SK-N-MC (cell line): ENCODE results near the gene SEC23A.
"Not testable (repeated sequence)": the region's sequence is repeated elsewhere in the genome, so short reads cannot be mapped to it uniquely, and the experiment has no call there.

Experiments
- DNase-seq: peaks from one replicate; pipeline ENCODE4 v3.0.0-alpha.2; 2011; ENCODE audit warnings: low read depth, low spot score
- H3K27ac ChIP-seq: fragments of 200-600 bp; sonication (generic); 2 replicates; pipeline ENCODE4 v1.5.1; 2016; ENCODE audit warnings: mixed run types
- H3K36me3 ChIP-seq: fragments of 200-600 bp; sonication (generic); 2 replicates; pipeline ENCODE4 v1.6.1; 2017; ENCODE audit warnings: antibody characterized with exemption, low read length, mixed read lengths; ENCODE audit not compliant: insufficient read depth
- H3K4me3 ChIP-seq: fragments of 200-600 bp; sonication (generic); 2 replicates; pipeline ENCODE4 v1.5.1; 2016
- H3K9ac ChIP-seq: fragments of 200-600 bp; sonication (generic); 2 replicates; pipeline ENCODE4 v1.8.0; 2017; ENCODE audit warnings: mixed run types, mixed read lengths; ENCODE audit not compliant: insufficient read length
- H3K9me3 ChIP-seq: fragments of 200-600 bp; sonication (generic); 2 replicates; pipeline ENCODE4 v1.6.1; 2017; ENCODE audit warnings: low read depth, mild to moderate bottlenecking, antibody characterized with exemption, low read length, moderate library complexity, mixed read lengths
- EZH2 ChIP-seq: fragments of 200-600 bp; sonication (generic); IDR thresholded peaks from one replicate; pipeline ENCODE4 v1.6.1; 2017; ENCODE audit warnings: antibody characterized with exemption
- FOXP2 ChIP-seq: optimal IDR thresholded peaks from 2 replicates; pipeline ENCODE3; 2011; ENCODE audit warnings: mild to moderate bottlenecking, moderate library complexity; ENCODE audit not compliant: insufficient read depth; ENCODE audit errors: extremely low read length, control extremely low read depth
- POLR2AphosphoS5 ChIP-seq: IDR thresholded peaks from 2 replicates; pipeline ENCODE4 v1.6.1; 2012; ENCODE audit warnings: mild to moderate bottlenecking, low read depth, low read length, borderline replicate concordance

SEC23A gene

DNA sequence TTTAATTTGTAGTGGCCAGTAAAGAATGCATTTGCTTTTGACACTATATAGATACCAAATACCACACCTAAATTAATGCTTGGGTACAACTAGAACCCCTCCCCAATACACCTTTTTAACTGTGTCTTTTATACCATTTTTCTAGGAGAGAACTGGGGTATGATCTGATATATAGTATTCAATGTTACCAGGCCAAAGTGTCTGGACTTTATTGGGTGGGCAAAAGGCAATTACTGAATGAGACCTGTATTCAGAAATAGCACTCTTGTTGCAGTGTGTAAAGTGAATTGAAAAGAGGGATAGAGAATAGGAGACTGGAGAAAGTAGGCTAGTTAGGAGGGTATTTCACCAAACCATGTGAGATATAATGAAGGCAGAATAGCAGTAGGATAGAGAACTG, 74.4 kb downstream of the SEC23A start:
- Histone ChIP-seq H3K4me3 (no peak overlapping the region), H3K27ac (no peak overlapping the region), H3K9ac (no peak overlapping the region), H3K9me3 (no peaks in the 10 kb centered on the region), H3K36me3 (peaks cover 12% of the 10 kb centered on the region)
- TF ChIP-seq FOXP2 = no peak
- no peak for DNase-seq

DNA sequence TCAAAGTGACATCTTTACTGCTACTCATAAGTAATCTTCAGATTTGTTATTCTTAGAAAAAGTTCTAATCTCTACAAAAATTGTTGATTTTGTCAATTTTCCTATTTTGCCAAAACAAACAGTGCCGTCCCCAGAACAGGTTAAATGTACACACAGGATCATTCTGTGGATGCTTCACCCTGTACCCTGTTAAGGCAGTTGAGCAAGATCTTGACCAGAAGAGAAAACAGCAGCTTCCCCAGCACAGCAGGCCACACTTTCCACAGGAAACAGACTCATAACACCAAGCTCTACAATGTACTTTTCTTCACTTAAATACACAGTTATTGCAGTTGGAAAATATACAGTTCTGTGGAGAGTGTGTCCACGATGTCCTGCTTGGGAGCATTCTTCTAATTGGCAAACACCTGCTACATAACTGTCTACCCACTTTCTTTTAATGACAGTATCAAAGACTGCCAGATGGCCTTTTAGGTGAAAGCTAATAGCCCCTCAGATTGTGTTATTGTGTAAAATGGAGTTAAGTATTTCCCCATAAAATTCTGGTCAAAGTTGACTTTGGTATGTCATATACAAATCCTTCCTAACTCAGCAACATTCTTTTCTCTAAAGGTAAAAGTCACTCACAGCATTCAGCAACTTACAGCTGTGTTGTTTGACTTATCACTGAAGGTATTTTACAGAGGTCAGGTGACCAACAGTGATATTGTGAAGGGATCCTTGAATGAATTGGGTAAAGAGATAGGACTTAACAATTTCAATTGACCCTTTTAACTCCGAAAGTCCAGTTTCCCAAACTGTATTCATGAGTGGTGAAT, 77.0 kb downstream of the SEC23A start:
- no peaks in the 10 kb centered on the region for H3K9me3 ChIP-seq
- peaks cover 3% of the 10 kb centered on the region; the same call in 1 of the 2 replicates for H3K36me3 ChIP-seq
- no peak overlapping the region for H3K9ac ChIP-seq
- H3K4me3 ChIP-seq = no peak overlapping the region
- no peak for TF ChIP-seq EZH2
- TF ChIP-seq FOXP2 = no peak
- no peak for TF ChIP-seq POLR2AphosphoS5
- no peak overlapping the region for H3K27ac ChIP-seq
- no peak for DNase-seq

DNA sequence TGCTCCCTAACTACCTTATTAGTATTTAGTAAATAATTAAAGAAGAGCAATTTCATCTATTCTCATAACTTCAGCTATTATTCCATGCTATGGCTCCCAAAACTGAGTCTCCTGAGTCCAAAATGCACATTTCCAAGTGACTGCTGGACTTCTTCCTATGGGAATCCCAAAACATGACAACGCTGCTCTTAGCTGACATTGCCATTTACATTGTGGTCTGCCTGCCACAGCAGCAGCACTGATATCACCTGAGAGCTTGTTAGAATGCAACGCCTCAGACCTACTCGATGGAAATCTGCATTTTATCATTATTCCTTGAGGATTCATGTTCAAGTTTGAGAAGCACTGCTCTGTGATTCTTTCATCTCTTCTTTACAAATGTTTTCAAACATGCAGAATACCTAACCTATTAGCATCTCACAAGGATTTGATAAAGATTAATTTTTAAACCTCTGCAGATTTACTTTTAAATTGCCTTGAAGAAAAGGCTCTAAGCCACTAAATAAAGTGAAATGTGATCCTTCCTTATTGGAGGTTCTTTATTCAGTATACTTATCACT, 77.7 kb downstream of the SEC23A start:
- Histone ChIP-seq H3K27ac (no peak overlapping the region), H3K9ac (no peak overlapping the region), H3K9me3 (no peaks in the 10 kb centered on the region), H3K4me3 (no peak overlapping the region), H3K36me3 (peaks cover 3% of the 10 kb centered on the region; the same call in 1 of the 2 replicates)
- DNase-seq = no peak
- TF ChIP-seq POLR2AphosphoS5 = no peak
- TF ChIP-seq EZH2 = no peak
- TF ChIP-seq FOXP2 = no peak

DNA sequence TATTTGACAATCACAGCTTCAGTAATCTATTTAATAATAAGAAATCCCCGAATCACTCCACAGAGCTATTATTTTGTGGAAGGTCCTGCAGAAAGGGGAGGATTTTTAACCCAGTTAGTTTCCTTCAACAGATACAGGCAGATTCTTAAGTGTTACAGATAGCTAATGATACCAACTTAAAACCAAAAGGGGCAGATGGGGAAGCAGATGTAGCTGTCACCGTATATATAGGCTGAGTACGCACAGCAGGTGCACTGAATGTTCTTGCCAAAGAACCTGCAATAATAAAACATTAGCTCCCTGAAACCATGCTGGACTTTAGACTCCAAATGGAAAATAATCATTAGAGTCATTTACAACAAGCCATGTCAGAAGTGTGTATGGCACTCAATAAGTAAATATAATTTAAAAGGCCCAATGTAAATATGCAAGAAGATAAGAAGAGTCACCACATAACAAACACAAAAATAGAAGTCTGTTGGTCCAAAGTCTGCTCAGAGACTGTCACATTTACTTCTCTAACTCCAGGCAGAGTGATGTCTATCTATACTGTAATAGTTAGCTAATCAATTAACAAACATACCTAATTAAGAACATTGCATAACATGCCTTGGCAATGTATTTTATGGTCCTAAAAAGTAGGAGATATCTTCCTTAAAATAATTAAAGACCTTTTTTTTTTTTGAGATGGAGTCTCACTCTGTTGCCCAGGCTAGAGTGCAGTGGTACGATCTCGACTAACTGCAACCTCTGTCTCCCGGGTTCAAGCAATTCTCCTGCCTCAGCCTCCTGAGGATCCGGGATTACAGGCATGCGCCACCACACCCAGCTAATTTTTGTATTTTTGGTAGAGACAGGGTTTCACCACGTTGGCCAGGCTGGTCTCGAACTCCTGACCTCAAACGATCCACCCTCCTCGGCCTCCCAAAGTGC, 78.8 kb downstream of the SEC23A start:
- no peaks in the 10 kb centered on the region for H3K36me3 ChIP-seq
- no peaks in the 10 kb centered on the region for H3K9me3 ChIP-seq
- TF ChIP-seq FOXP2 (no peak), POLR2AphosphoS5 (no peak), EZH2 (no peak)
- H3K27ac ChIP-seq = no peak overlapping the region
- no peak overlapping the region for H3K9ac ChIP-seq
- no peak overlapping the region for H3K4me3 ChIP-seq
- DNase-seq = no peak

DNA sequence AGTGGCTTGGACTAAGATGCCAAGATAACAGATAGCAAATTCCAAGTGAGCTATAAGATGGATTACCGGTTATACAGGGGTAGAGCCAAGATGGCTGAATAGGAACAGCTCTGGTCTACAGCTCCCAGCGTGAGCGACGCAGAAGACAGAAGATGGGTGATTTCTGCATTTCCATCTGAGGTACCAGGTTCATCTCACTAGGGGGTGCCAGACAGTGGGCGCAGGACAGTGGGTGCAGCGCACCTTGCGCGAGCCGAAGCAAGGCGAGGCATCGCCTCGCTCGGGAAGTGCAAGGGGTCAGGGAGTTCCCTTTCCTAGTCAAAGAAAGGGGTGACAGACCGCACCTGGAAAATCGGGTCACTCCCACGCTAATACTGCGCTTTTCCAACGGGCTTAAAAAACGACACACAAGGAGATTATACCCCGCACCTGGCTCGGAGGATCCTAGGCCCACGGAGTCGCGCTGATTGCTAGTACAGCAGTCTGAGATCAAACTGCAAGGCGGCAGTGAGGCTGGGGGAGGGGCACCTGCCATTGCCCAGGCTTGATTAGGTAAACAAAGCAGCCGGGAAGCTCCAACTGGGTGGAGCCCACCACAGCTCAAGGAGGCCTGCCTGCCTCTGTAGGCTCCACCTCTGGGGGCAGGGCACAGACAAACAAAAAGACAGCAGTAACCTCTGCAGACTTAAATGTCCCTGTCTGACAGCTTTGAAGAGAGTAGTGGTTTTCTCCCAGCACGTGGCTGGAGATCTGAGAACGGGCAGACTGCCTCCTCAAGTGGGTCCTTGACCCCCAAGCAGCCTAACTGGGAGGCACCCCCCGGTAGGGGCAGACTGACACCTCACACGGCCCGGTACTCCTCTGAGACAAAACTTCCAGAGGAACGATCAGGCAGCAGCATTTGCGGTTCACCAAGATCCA, 85.7 kb downstream of the SEC23A start:
- not testable (repeated sequence) for H3K9ac ChIP-seq, H3K27ac ChIP-seq, H3K36me3 ChIP-seq, H3K9me3 ChIP-seq, DNase-seq, H3K4me3 ChIP-seq

DNA sequence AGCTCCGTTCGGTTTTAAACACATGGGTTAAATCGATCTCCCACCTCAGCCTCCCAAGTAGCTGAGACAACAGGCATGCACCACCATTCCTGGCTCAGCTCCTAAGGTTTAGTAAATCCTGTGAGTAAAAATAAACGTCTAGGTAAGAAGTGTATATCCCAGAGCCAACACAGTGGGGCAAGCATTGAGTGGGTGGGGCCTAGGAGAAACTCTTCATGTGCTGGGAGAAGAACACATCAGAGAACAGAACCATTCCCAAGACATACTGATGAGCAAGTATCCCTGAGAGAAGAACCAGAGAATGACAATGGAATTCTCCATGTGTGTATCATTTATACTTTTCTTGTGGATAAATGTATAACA, 86.3 kb downstream of the SEC23A start:
- DNase-seq = no peak
- H3K9me3 ChIP-seq = no peaks in the 10 kb centered on the region
- H3K9ac ChIP-seq = no peak overlapping the region
- H3K27ac ChIP-seq = no peak overlapping the region
- TF ChIP-seq POLR2AphosphoS5 (no peak), EZH2 (no peak)
- no peak overlapping the region for H3K4me3 ChIP-seq
- no peaks in the 10 kb centered on the region for H3K36me3 ChIP-seq

DNA sequence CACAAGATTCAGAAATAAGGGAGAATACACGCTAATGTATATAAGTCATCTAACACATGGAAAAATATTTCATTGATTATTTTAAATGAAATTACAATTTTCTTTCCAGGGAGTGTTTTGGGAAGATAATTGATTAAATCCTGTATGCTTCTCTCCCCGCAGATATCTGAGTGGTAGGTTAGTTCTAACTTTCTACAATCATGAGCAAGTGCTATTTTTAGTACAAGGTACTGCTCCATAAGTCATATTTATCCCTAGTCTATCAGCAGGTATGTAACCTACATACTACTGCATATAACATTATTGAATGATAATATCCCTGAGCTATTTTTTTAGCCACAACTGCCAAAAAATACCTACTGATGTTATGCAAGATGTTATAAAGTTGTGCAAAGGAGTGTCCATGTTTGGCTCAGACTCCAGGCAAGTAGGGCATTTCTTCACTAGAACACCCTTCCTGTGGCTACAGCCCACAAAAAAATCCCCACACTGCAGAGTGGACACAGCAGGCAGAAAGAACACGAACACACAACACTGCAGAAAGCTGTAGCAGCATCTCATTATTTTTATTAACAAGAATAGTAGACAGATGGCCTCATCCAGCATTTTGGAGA, 87.0 kb downstream of the SEC23A start:
- DNase-seq = no peak
- Histone ChIP-seq H3K36me3 (no peaks in the 10 kb centered on the region), H3K27ac (no peak overlapping the region), H3K4me3 (no peak overlapping the region), H3K9me3 (no peaks in the 10 kb centered on the region), H3K9ac (no peak overlapping the region)
- TF ChIP-seq POLR2AphosphoS5 = no peak
- TF ChIP-seq EZH2 = no peak
- no peak for TF ChIP-seq FOXP2
